ENCODE measurements around the gene ANKRD6. TPM values are rescaled to one million over a fixed set of nuclear protein-coding genes. Genes with fewer than 3 reads are reported as not detected.
A peak's percentile ranks its signal among the peaks of the same experiment; 100 is the strongest.

ANKRD6 gene
- polyA plus RNA-seq, 3 donors, result 0.93 to 3.0 (median 1.2) TPM

GRCh38 chr6:89404512-89404911, 28.4 kb upstream of the ANKRD6 start:
- peaks cover 28 to 43% of the 10 kb centered on the region in 2 donors for H3K4me1 ChIP-seq (ENCODE audit: control insufficient read depth in 1 of 2, insufficient read depth in 2 of 2, low read length in 2 of 2)
- peaks cover 35% of the 10 kb centered on the region for H4K20me1 ChIP-seq (ENCODE audit: insufficient read depth, low read length)
- no peak overlapping the region for H3K4me3 ChIP-seq (replicated peaks in 1 of 3; ENCODE audit: low read depth in 2 of 3, low read length in 3 of 3)
- DNase-seq, result no peak
- no peak overlapping the region for H3K27ac Mint-ChIP-seq
- H3K36me3 ChIP-seq (replicated peaks in 1 of 2; ENCODE audit: control insufficient read depth in 1 of 2, insufficient read depth in 2 of 2, low read length in 2 of 2), result no peaks in the 10 kb centered on the region
- H3K27me3 ChIP-seq (ENCODE audit: control insufficient read depth in 2 of 2, insufficient read depth in 2 of 2, low read length in 2 of 2), result no peaks in the 10 kb centered on the region
- no peaks in the 10 kb centered on the region for H3K27me3 Mint-ChIP-seq (ENCODE audit: low read depth in 3 of 3)
- peaks cover 100% of the 10 kb centered on the region for H3K79me2 ChIP-seq (ENCODE audit: insufficient read depth, low read length)
- H3K36me3 Mint-ChIP-seq, result no peaks in the 10 kb centered on the region
- no peak overlapping the region for H3K4me2 ChIP-seq (replicated peaks; ENCODE audit: extremely low read depth, low read length, poor library complexity, severe bottlenecking)
- no peak overlapping the region for H2AFZ ChIP-seq (ENCODE audit: insufficient read depth, low read depth, low read length, poor library complexity, severe bottlenecking)
- H3K9me3 ChIP-seq (replicated peaks in 1 of 2; ENCODE audit: control insufficient read depth in 1 of 2, insufficient read depth in 1 of 2, low read length in 2 of 2), result no peaks in the 10 kb centered on the region
- H3K9me3 Mint-ChIP-seq, result peaks cover 0 to 4% (median 0%) of the 10 kb centered on the region in 7 donors
- no peak overlapping the region for H3K4me3 Mint-ChIP-seq
- no peak overlapping the region for H3K27ac ChIP-seq (ENCODE audit: low read depth in 1 of 2, low read length in 2 of 2)
- no CpG with 5 or more reads among the region's 3 CpGs for WGBS (ENCODE audit: insufficient coverage)
- H3K9ac ChIP-seq (ENCODE audit: insufficient read depth, low read length, poor library complexity, severe bottlenecking), result no peak overlapping the region
- intact Hi-C loops (cut with micrococcal nuclease), result no loop called here
- TF ChIP-seq CTCF (IDR thresholded peaks at IDR 0.05), result no peak
- H3K4me1 Mint-ChIP-seq, result peaks cover 58% of the 10 kb centered on the region

DNA sequence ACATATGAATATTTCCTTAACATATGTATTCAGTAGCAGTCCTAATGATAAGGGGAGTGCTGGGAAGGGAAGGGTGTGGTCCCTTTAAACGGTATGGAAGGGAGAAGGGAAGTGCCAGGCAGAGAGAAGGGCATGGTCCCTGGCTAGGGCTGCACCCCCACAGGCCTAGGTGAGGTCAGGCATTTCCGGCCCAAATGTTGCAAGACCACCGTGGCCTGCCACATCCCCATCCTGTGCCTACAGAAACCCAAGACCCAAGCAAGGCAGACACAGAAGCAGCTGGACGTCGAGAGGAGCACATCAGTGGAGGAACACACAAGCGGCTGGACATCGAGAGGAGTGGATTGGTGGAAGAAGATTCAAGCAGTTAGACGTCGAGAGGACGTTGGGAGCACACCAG, 26.8 kb upstream of the ANKRD6 start:
- 6% methylated on average over 9 of the region's 10 CpGs for WGBS (ENCODE audit: insufficient coverage)
- H3K4me3 Mint-ChIP-seq, result peak overlapping the region in 1 of 2 donors; percentile 73

More for the DNA sequence above, 26.8 kb upstream of the ANKRD6 start:
- TF ChIP-seq CTCF (IDR thresholded peaks at IDR 0.05), result no peak
- peak overlapping the region in 3 of 7 donors; percentile 35 to 55 (median 43) for H3K27ac Mint-ChIP-seq
- no peaks in the 10 kb centered on the region for H3K36me3 Mint-ChIP-seq
- Histone ChIP-seq H3K27me3 (ENCODE audit: control insufficient read depth in 2 of 2, insufficient read depth in 2 of 2, low read length in 2 of 2) (no peaks in the 10 kb centered on the region), H3K4me1 (ENCODE audit: control insufficient read depth in 1 of 2, insufficient read depth in 2 of 2, low read length in 2 of 2) (peaks cover 36 to 52% of the 10 kb centered on the region in 2 donors), H3K36me3 (replicated peaks in 1 of 2; ENCODE audit: control insufficient read depth in 1 of 2, insufficient read depth in 2 of 2, low read length in 2 of 2) (no peaks in the 10 kb centered on the region), H3K4me2 (replicated peaks; ENCODE audit: extremely low read depth, low read length, poor library complexity, severe bottlenecking) (no peak overlapping the region), H3K9ac (ENCODE audit: insufficient read depth, low read length, poor library complexity, severe bottlenecking) (peak overlapping the region; percentile 4), H3K27ac (ENCODE audit: low read depth in 1 of 2, low read length in 2 of 2) (peak overlapping the region in 1 of 2 donors; percentile 6), H3K79me2 (ENCODE audit: insufficient read depth, low read length) (peaks cover 97% of the 10 kb centered on the region), H2AFZ (ENCODE audit: insufficient read depth, low read depth, low read length, poor library complexity, severe bottlenecking) (no peak overlapping the region), H3K9me3 (replicated peaks in 1 of 2; ENCODE audit: control insufficient read depth in 1 of 2, insufficient read depth in 1 of 2, low read length in 2 of 2) (no peaks in the 10 kb centered on the region), H4K20me1 (ENCODE audit: insufficient read depth, low read length) (peaks cover 32% of the 10 kb centered on the region), H3K4me3 (replicated peaks in 1 of 3; ENCODE audit: low read depth in 2 of 3, low read length in 3 of 3) (no peak overlapping the region)
- H3K4me1 Mint-ChIP-seq, result peaks cover 57% of the 10 kb centered on the region
- H3K27me3 Mint-ChIP-seq (ENCODE audit: low read depth in 3 of 3), result no peaks in the 10 kb centered on the region
- H3K9me3 Mint-ChIP-seq, result peaks cover 0 to 4% (median 0%) of the 10 kb centered on the region in 7 donors
- peak in 1 of 3 donors; percentile 12 for DNase-seq
- intact Hi-C loops (cut with micrococcal nuclease), result no loop called here
